Endothelial cell of umbilical vein (primary cell): ENCODE data around the gene LHX4. TPM values are rescaled to one million over a fixed set of nuclear protein-coding genes. Genes with fewer than 3 reads are reported as not detected.

Experiments
- BruUV-seq: library from RNA; stranded (reverse); fragments of 400-500 nt; replicated peaks from 2 replicates; lab custom pipeline; 2021; lab: Mats Ljungman, UMichigan
- CTCF ChIA-PET: fragments of 300-600, 350-600 bp; sonication (Branson Sonifier 250); formaldehyde crosslinking; loops from one replicate; lab custom pipeline; 2021; ENCODE audit warnings: antibody characterized with exemption, inconsistent platforms; lab: Charles Lee
- POLR2A ChIA-PET: fragments of 300-600, 350-600 bp; sonication (Branson Sonifier 250); formaldehyde crosslinking; loops from one replicate; lab custom pipeline; 2021; ENCODE audit warnings: antibody characterized with exemption, inconsistent platforms; lab: Charles Lee
- DNase-seq: peaks from one replicate; pipeline ENCODE4 v3.0.0-alpha.2; 2011; ENCODE audit warnings: low read depth, low spot score
- FAIRE-seq: peaks from 2 replicates; lab custom pipeline; 2011; peaks lifted over from hg19 to GRCh38; lab: Jason Lieb, UNC
- H2AFZ ChIP-seq: 2 replicates; pipeline ENCODE4 v1.6.0; 2012; ENCODE audit warnings: low read depth, low read length, control low read depth, inconsistent platforms
- H3K27ac ChIP-seq: 2 replicates; pipeline ENCODE4 v1.5.1; 2011; ENCODE audit warnings: low read depth, mild to moderate bottlenecking, control low read depth, low read length, moderate library complexity; ENCODE audit not compliant: insufficient read depth
- H3K27me3 ChIP-seq, 2 experiments: 2 replicates each; pipeline versions ENCODE4 v1.6.0 to v1.6.1; 2011; ENCODE audit warnings: low read length in 2 of 2, mixed read lengths in 1 of 2; ENCODE audit not compliant: control insufficient read depth in 2 of 2, insufficient read depth in 2 of 2
- H3K36me3 ChIP-seq, 2 experiments: 2 replicates in 1 of 2; 3 replicates in 1 of 2; pipeline ENCODE4 v1.5.1; 2011; ENCODE audit warnings: low read length in 2 of 2, mild to moderate bottlenecking in 1 of 2, moderate library complexity in 1 of 2; ENCODE audit not compliant: control insufficient read depth in 2 of 2, insufficient read depth in 2 of 2; ENCODE audit errors: extremely low read depth in 1 of 2
- H3K4me1 ChIP-seq: 3 replicates; pipeline ENCODE4 v1.5.1; 2011; ENCODE audit warnings: mild to moderate bottlenecking, low read length; ENCODE audit not compliant: control insufficient read depth, insufficient read depth; ENCODE audit errors: extremely low read depth
- H3K4me2 ChIP-seq: 2 replicates; pipeline ENCODE4 v1.6.1; 2011; ENCODE audit warnings: low read length, control low read depth, mixed read lengths; ENCODE audit not compliant: insufficient read depth
- H3K4me3 ChIP-seq, 3 experiments: fragments of 200-600 bp in 1 of 3; sonication (generic), shearing (Covaris generic) in 1 of 3; replicated peaks in 1 of 3; 2 replicates each; pipeline ENCODE4 v1.5.1; 2011 to 2016; ENCODE audit warnings: control low read depth in 3 of 3, low read length in 3 of 3, mild to moderate bottlenecking in 2 of 3, inconsistent platforms in 1 of 3, low read depth in 1 of 3, moderate library complexity in 1 of 3; ENCODE audit not compliant: insufficient read depth in 1 of 3
- H3K79me2 ChIP-seq: 2 replicates; pipeline ENCODE4 v1.6.0; 2012; ENCODE audit warnings: low read length, inconsistent platforms; ENCODE audit not compliant: control insufficient read depth, insufficient read depth
- H3K9ac ChIP-seq: replicated peaks from 2 replicates; pipeline ENCODE3; 2011; ENCODE audit warnings: low read length, control low read depth; ENCODE audit not compliant: insufficient read depth; ENCODE audit errors: extremely low read depth
- H3K9me1 ChIP-seq: replicated peaks from 3 replicates; pipeline ENCODE4 v1.6.0; 2011; ENCODE audit warnings: mild to moderate bottlenecking, low read length; ENCODE audit not compliant: control insufficient read depth, insufficient read depth; ENCODE audit errors: extremely low read depth
- H3K9me3 ChIP-seq: replicated peaks from 2 replicates; pipeline ENCODE4 v1.5.1; 2012; ENCODE audit warnings: low read length, inconsistent platforms; ENCODE audit not compliant: control insufficient read depth, insufficient read depth
- H4K20me1 ChIP-seq: replicated peaks from 2 replicates; pipeline ENCODE3; 2011; ENCODE audit warnings: mild to moderate bottlenecking, low read length; ENCODE audit not compliant: control insufficient read depth, insufficient read depth; ENCODE audit errors: extremely low read depth
- CTCF ChIP-seq, 2 donors: IDR thresholded peaks; 1 replicate in 1 of 2; 2 replicates in 1 of 2; pipeline ENCODE4 v1.5.1; 2011; ENCODE audit warnings: low read length in 2 of 2, mild to moderate bottlenecking in 2 of 2, moderate library complexity in 2 of 2, control low read depth in 1 of 2, inconsistent platforms in 1 of 2, low read depth in 1 of 2; ENCODE audit not compliant: insufficient read depth in 1 of 2; ENCODE audit errors: extremely low read depth in 1 of 2
- EZH2 ChIP-seq: IDR thresholded peaks from 2 replicates; pipeline ENCODE4 v1.6.1; 2012; ENCODE audit warnings: borderline replicate concordance, low read depth, mild to moderate bottlenecking, moderate library complexity, low read length, inconsistent platforms; ENCODE audit not compliant: severe bottlenecking
- FOS ChIP-seq: IDR thresholded peaks from 2 replicates; pipeline ENCODE4 v1.6.1; 2011; ENCODE audit warnings: mild to moderate bottlenecking, low read length, moderate library complexity, borderline replicate concordance; ENCODE audit not compliant: insufficient read depth
- GATA2 ChIP-seq: IDR thresholded peaks from 2 replicates; pipeline ENCODE4 v1.7.0; 2011; ENCODE audit warnings: low read depth, mild to moderate bottlenecking, moderate library complexity, mixed read lengths, low read length; ENCODE audit not compliant: insufficient read length, insufficient read depth
- JUN ChIP-seq: IDR thresholded peaks from 2 replicates; pipeline ENCODE4 v1.6.1; 2011; ENCODE audit warnings: borderline replicate concordance, low read depth; ENCODE audit not compliant: insufficient read length, insufficient read depth
- MAX ChIP-seq: IDR thresholded peaks from 2 replicates; pipeline ENCODE4 v1.6.1; 2011; ENCODE audit not compliant: insufficient read depth, insufficient read length
- MYC ChIP-seq: IDR thresholded peaks from one replicate; pipeline ENCODE4 v1.6.1; 2011; ENCODE audit warnings: mild to moderate bottlenecking, low read depth, low read length
- POLR2A ChIP-seq: IDR thresholded peaks from 2 replicates; pipeline ENCODE4 v1.6.1; 2012; ENCODE audit warnings: low read depth, mild to moderate bottlenecking, control low read depth, low read length
- POLR2AphosphoS5 ChIP-seq: IDR thresholded peaks from 2 replicates; pipeline ENCODE4 v1.6.1; 2012; ENCODE audit warnings: low read depth, mild to moderate bottlenecking, control low read depth, low read length, moderate library complexity; ENCODE audit not compliant: insufficient read depth
- dilution Hi-C: fragments of 300-500 bp; cut with MboI; formaldehyde crosslinking; loops from one replicate; pipeline ENCODE4 v1.15.0; 2019; ENCODE audit warnings: low sequenced_read_pairs; ENCODE audit not compliant: extremely low pct_ligation_motif_present
- intact Hi-C: fragments of 100-400 bp; cut with micrococcal nuclease; formaldehyde crosslinking; loops from one replicate; pipeline ENCODE4 v1.10.0; 2022
- polyA plus RNA-seq, 4 experiments: library from polyadenylated mRNA; depleted of rRNA in 3 of 4; stranded (reverse) in 3 of 4; unstranded in 1 of 4; fragments of >200 nt; gene quantifications; 2 replicates each; pipeline versions ENCODE4 v1.2.1 to v1.2.3, GENCODE V29; 2011 to 2012; ENCODE audit warnings: missing spikeins in 1 of 4
- total RNA-seq: library from RNA; stranded (reverse); gene quantifications from 2 replicates; pipeline ENCODE4 v1.2.3, GENCODE V29; 2021

Gene LHX4
- total and polyA plus RNA-seq, 2 donors (not counting 3 experiments of a cell fraction or from before 2014, with no cell fraction given) = not detected

GRCh38 chr1:180257028-180257386, 26.9 kb downstream of the LHX4 start:
- dilution Hi-C loops = no loop called here

More at GRCh38 chr1:180257028-180257386, 26.9 kb downstream of the LHX4 start:
- H3K4me3 ChIP-seq = no peak overlapping the region
- CTCF ChIA-PET = interaction anchor here (1.2 kb wide), 1 partner anchor 15 kb away, joined by 3 read pairs; no protein-coding TSS in a partner anchor
- H3K79me2 ChIP-seq = no peaks in the 10 kb centered on the region
- no peaks in the 10 kb centered on the region for H3K9me1 ChIP-seq
- intact Hi-C loops = no loop called here
- no peak overlapping the region for H3K27ac ChIP-seq
- H3K36me3 ChIP-seq = no peaks in the 10 kb centered on the region
- FAIRE-seq (no peak), DNase-seq (no peak)
- H2AFZ ChIP-seq = no peak overlapping the region
- no peak for TF ChIP-seq GATA2
- TF ChIP-seq JUN = no peak
- no peak for TF ChIP-seq POLR2A
- TF ChIP-seq MYC = no peak
- no peak for TF ChIP-seq POLR2AphosphoS5
- TF ChIP-seq MAX = no peak
- TF ChIP-seq CTCF (IDR thresholded peaks at IDR 0.05; ENCODE audit: extremely low read depth in 1 of 2, insufficient read depth in 1 of 2, low read depth in 1 of 2, low read length in 2 of 2) = no peak
- TF ChIP-seq FOS = no peak
- no peak for TF ChIP-seq EZH2
- no peak overlapping the region for H3K4me2 ChIP-seq
- POLR2A ChIA-PET = no interaction called here
- H4K20me1 ChIP-seq = no peaks in the 10 kb centered on the region
- H3K9ac ChIP-seq = no peak overlapping the region
- BruUV-seq = no TSS peak
- no peaks in the 10 kb centered on the region for H3K4me1 ChIP-seq
- no peaks in the 10 kb centered on the region for H3K9me3 ChIP-seq
- H3K27me3 ChIP-seq = no peaks in the 10 kb centered on the region
